Thyroid gland (tissue), 4 donors: Measurements from ENCODE around the gene NPIPB2. TPM values are rescaled to one million over a fixed set of nuclear protein-coding genes. Genes with fewer than 3 reads are reported as not detected.
"Not testable (repeated sequence)": the region's sequence is repeated elsewhere in the genome, so short reads cannot be mapped to it uniquely, and the experiment has no call there.

Experiments used
- DNase-seq, 2 donors: peaks; one replicate each; pipeline ENCODE4 v3.0.0-alpha.2; 2019
- H3K27ac ChIP-seq, 3 donors: fragments of 200-600 bp; sonication (generic); 1 replicate in 2 of 3; 2 replicates in 1 of 3; pipeline ENCODE4 v1.5.1; 2016 to 2019; ENCODE audit warnings: mild to moderate bottlenecking in 1 of 3, moderate library complexity in 1 of 3
- H3K27me3 ChIP-seq: fragments of 200-600 bp; sonication (generic); one replicate; pipeline ENCODE4 v1.5.1; 2019
- H3K36me3 ChIP-seq, 2 donors: fragments of 200-600 bp; sonication (generic); one replicate each; pipeline ENCODE4 v1.5.1; 2016 to 2019
- H3K4me1 ChIP-seq, 2 donors: fragments of 200-600 bp; sonication (generic); one replicate each; pipeline ENCODE4 v1.5.1; 2017 to 2019
- H3K4me3 ChIP-seq, 3 donors: fragments of 200-600 bp; sonication (generic); replicated peaks in 1 of 3; 1 replicate in 2 of 3; 2 replicates in 1 of 3; pipeline ENCODE4 v1.5.1; 2016; ENCODE audit warnings: mild to moderate bottlenecking in 1 of 3
- H3K9me3 ChIP-seq: fragments of 200-600 bp; sonication (generic); one replicate; pipeline ENCODE4 v1.5.1; 2017
- POLR2A ChIP-seq, 2 donors: fragments of 450-650 bp; IDR thresholded peaks; one replicate each; pipeline ENCODE4 v1.6.1; 2017; ENCODE audit warnings: antibody characterized with exemption in 2 of 2, mild to moderate bottlenecking in 2 of 2, moderate library complexity in 1 of 2
- WGBS, 2 donors: methylation state at CpG; one replicate each; pipeline ENCODE4 v1.1.5; 2017; 5-methylcytosine and 5-hydroxymethylcytosine counted together
- intact Hi-C: fragments of 100-400 bp; cut with DNase I; formaldehyde crosslinking; loops from one replicate; pipeline ENCODE4 v1.15.1; 2023
- total RNA-seq, 4 donors: library from RNA; depleted of rRNA; stranded (reverse); fragments of >200 nt; gene quantifications; one replicate each; pipeline ENCODE4 v1.2.3, GENCODE V29; 2016
- TF ChIP-seq, protein P1 (sequence below), 6 experiments: fragments of 200-600 bp in 3 of 6; fragments of 450-650 bp in 3 of 6; sonication (generic) in 3 of 6; IDR thresholded peaks; one replicate each; pipeline ENCODE4 v1.5.1; 2016 to 2019; ENCODE audit warnings: antibody characterized with exemption in 6 of 6, mild to moderate bottlenecking in 2 of 6, inconsistent platforms in 1 of 6, moderate library complexity in 1 of 6

NPIPB2 gene
- total RNA-seq, 4 donors from 2014 or later: 5.9 to 34.4 (median 9.7) TPM

GRCh38 chr16:11949527-11949926 lies 7.7 kb upstream of the NPIPB2 start:
- intact Hi-C loops: no loop called here
- H3K4me1 ChIP-seq: peaks cover 5 to 15% of the 10 kb centered on the region in 2 donors
- 10 to 17% methylated on average over 4 of the region's 4 CpGs for WGBS, 2 donors
- no peaks in the 10 kb centered on the region for H3K27me3 ChIP-seq
- H3K9me3 ChIP-seq: no peaks in the 10 kb centered on the region
- no peak overlapping the region for H3K4me3 ChIP-seq
- peak; percentile 67 to 68 for DNase-seq
- peak overlapping the region in 1 of 3 donors; percentile 7 for H3K27ac ChIP-seq
- TF ChIP-seq, protein P1, sequence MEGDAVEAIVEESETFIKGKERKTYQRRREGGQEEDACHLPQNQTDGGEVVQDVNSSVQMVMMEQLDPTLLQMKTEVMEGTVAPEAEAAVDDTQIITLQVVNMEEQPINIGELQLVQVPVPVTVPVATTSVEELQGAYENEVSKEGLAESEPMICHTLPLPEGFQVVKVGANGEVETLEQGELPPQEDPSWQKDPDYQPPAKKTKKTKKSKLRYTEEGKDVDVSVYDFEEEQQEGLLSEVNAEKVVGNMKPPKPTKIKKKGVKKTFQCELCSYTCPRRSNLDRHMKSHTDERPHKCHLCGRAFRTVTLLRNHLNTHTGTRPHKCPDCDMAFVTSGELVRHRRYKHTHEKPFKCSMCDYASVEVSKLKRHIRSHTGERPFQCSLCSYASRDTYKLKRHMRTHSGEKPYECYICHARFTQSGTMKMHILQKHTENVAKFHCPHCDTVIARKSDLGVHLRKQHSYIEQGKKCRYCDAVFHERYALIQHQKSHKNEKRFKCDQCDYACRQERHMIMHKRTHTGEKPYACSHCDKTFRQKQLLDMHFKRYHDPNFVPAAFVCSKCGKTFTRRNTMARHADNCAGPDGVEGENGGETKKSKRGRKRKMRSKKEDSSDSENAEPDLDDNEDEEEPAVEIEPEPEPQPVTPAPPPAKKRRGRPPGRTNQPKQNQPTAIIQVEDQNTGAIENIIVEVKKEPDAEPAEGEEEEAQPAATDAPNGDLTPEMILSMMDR (IDR thresholded peaks at IDR 0.05): peak in 4 of 6 experiments; percentile 53 to 75 (median 62)
- no peak for TF ChIP-seq POLR2A (IDR thresholded peaks at IDR 0.05)
- H3K36me3 ChIP-seq: no peaks in the 10 kb centered on the region

GRCh38 chr16:11948819-11949218 lies 7.0 kb upstream of the NPIPB2 start:
- WGBS, 2 donors: 87 to 91% methylated on average over 5 of the region's 5 CpGs
- DNase-seq: no peak
- intact Hi-C loops: no loop called here
- Histone ChIP-seq H3K27ac (no peak overlapping the region), H3K27me3 (no peaks in the 10 kb centered on the region), H3K4me1 (peaks cover 5 to 15% of the 10 kb centered on the region in 2 donors), H3K36me3 (no peaks in the 10 kb centered on the region), H3K9me3 (no peaks in the 10 kb centered on the region), H3K4me3 (no peak overlapping the region)
- no peak for TF ChIP-seq POLR2A (IDR thresholded peaks at IDR 0.05)
- TF ChIP-seq, protein P1 (IDR thresholded peaks at IDR 0.05): no peak

DNA sequence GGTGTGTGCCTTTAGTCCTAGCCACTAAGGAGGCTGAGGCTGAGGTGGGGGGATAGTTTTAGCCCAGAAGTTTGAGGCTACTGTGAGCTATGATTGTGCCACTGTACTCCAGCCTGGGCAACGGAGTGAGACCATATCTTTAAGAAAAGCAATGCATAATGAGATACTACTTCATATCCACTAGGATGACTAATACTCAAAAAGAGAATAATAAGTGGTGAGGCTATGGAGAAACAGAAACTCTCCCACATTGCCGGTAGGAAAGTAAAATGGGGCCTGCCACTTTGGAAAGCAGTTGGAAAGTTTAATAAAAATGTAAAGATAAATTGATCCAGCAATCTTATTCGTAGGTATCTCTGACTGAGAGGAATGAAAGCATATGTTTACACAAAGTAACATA lies 4.6 kb upstream of the NPIPB2 start:
- WGBS, 2 donors: 86 to 90% methylated on average over 3 of the region's 3 CpGs
- H3K4me3 ChIP-seq: no peak overlapping the region
- H3K4me1 ChIP-seq: peaks cover 5 to 10% of the 10 kb centered on the region in 2 donors
- no peaks in the 10 kb centered on the region for H3K36me3 ChIP-seq
- no peaks in the 10 kb centered on the region for H3K27me3 ChIP-seq
- DNase-seq: no peak
- TF ChIP-seq, protein P1 (IDR thresholded peaks at IDR 0.05): no peak
- TF ChIP-seq POLR2A (IDR thresholded peaks at IDR 0.05): no peak
- no peak overlapping the region for H3K27ac ChIP-seq
- intact Hi-C loops: no loop called here
- H3K9me3 ChIP-seq: no peaks in the 10 kb centered on the region

GRCh38 chr16:11927350-11927749 lies 14.5 kb downstream of the NPIPB2 start:
- WGBS, 2 donors: 49 to 52% methylated on average over 9 to 13 of the region's 13 CpGs
- intact Hi-C loops, H3K9me3 ChIP-seq, H3K27me3 ChIP-seq, H3K27ac ChIP-seq, H3K36me3 ChIP-seq, H3K4me1 ChIP-seq, H3K4me3 ChIP-seq: not testable (repeated sequence)
- DNase-seq: peak; percentile 72 to 79

- peak; percentile 8 to 17 for DNase-seq
- H3K9me3 ChIP-seq, H3K4me3 ChIP-seq, H3K36me3 ChIP-seq, H3K27me3 ChIP-seq, H3K27ac ChIP-seq, H3K4me1 ChIP-seq, intact Hi-C loops: not testable (repeated sequence)
- 73% methylated on average over 10 of the region's 10 CpGs for WGBS, 2 donors
These were observed 17.8 kb downstream of the NPIPB2 start for GRCh38 chr16:11924046-11924445.

GRCh38 chr16:11916524-11917285 lies 25.1 kb downstream of the NPIPB2 start:
- Histone ChIP-seq H3K4me1 (peaks cover 20 to 21% of the 10 kb centered on the region in 2 donors), H3K9me3 (no peaks in the 10 kb centered on the region), H3K27ac (peak overlapping the region in 2 of 3 donors; percentile 59 to 92), H3K4me3 (peak overlapping the region in 1 of 3 donors; percentile 23), H3K27me3 (no peaks in the 10 kb centered on the region), H3K36me3 (no peaks in the 10 kb centered on the region)
- no peak for TF ChIP-seq POLR2A (IDR thresholded peaks at IDR 0.05)
- TF ChIP-seq, protein P1 (IDR thresholded peaks at IDR 0.05): no peak
- intact Hi-C loops: loop anchor here (5.0 kb wide), 1 partner anchor 64 kb away; the partner anchor contains the start of gene RSL1D1
- DNase-seq: no peak
- WGBS, 2 donors: 66 to 68% methylated on average over 13 of the region's 13 CpGs
